Activated effector memory CD4-positive, alpha-beta T cell treated with Interleukin-2 at 50 U/mL for 16 hours (primary cell): ENCODE data around the gene IGFL1.
"Not testable (repeated sequence)": the region's sequence is repeated elsewhere in the genome, so short reads cannot be mapped to it uniquely, and the experiment has no call there.

ENCODE experiments used
- DNase-seq: peaks from one replicate; pipeline ENCODE4 v3.0.0-alpha.2; 2020

IGFL1 gene

GRCh38 chr19:46202872-46203860, 26.4 kb upstream of the IGFL1 start:
- no peak for DNase-seq

DNA sequence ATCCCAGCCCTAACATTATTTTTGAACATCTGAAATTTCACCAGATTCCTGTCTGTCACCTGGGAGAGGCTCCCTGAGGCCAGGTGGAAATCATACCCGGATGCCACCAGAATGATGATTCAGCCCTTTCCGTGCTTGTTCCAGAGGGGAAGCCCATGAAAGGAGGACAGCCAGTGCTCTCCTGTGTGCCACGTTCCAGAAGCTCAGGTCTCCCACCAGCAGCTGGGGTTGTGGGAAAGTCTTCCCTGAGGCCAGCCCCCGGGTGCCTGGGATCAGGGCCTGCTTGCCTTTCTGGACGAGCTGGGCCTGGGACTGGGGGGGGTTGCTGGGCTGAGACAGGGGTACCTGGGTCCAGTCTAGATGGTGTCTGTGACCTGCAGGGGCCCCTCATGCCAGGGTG, 25.5 kb upstream of the IGFL1 start:
- DNase-seq, result no peak

DNA sequence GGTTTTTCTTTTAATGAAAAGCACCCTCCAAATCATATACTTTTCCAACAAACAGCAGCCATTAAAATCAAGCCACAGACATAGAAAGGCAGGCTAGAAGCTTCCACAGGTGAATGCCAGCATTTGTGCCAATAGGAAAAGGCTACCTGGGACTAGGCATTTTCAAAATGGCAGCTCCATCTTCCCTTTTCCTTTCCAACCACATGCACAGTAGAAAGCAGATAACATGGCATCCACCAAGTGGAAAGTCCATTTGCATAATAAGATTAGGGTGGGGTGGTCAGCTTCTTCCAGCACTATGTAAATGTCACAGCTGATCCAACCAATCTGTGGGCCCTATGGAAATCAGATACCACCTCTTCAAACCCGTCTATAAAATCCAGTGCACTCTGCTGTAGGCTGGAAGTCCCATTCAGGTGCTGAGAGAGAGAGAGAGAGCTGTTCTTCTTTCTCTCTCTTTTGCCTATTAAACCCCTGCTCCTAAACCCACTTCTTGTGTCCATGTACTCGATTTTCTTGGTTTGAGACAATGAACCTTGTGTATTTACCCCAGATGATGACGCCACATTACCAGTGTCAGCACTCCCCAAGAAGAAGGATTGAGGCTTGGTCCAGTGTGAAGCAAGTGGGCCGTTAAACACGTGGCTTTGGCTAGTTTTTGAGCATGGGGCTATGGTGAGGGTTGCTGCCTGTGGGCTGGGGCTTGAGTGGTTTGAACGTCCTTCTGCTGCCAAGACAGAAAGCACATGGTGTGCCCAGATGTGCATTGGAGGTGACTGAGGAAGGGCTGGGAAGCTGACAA, 24.2 kb upstream of the IGFL1 start:
- DNase-seq, result no peak

DNA sequence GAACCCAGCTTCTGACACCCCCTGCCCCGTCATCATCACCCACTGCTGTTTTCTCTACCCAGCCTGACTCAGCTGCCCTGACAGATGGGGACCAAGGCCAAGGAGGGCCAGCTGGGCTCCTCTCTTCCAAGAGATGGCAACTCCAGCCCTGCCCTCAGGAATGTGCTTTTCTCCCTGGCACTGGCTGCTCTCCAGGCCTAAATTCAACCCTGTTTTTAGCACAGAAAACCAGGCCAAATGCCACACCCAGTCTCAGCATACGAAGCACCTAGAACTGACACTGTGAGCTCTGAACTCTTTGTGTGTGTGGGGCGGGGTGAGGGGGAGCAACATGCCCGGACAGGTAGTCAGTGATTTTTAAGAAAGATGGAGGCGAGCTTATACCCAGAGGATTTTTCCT, 23.4 kb upstream of the IGFL1 start:
- DNase-seq, result no peak

GRCh38 chr19:46206682-46207081, 22.9 kb upstream of the IGFL1 start:
- no peak for DNase-seq

DNA sequence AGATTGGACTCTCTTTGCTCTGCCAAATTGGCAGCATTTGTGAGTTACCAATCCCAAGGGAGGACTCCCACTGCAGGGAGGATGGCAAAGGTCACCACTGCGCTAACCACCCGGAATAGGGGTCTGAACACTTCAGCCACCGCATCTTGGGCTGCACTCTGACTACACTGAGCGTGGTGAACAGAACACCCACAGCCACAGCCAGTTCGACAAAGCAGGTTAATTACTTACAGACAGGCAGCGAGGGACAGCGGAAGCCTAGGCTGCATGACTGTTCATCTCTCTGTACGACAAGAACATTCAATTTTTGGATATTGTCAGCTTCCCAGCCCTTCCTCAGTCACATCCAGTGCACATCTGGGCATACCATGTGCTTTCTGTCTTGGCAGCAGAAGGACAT, 21.7 kb upstream of the IGFL1 start:
- not testable (repeated sequence) for DNase-seq

- no peak for DNase-seq
Observed at GRCh38 chr19:46209051-46209450, 20.5 kb upstream of the IGFL1 start.

DNA sequence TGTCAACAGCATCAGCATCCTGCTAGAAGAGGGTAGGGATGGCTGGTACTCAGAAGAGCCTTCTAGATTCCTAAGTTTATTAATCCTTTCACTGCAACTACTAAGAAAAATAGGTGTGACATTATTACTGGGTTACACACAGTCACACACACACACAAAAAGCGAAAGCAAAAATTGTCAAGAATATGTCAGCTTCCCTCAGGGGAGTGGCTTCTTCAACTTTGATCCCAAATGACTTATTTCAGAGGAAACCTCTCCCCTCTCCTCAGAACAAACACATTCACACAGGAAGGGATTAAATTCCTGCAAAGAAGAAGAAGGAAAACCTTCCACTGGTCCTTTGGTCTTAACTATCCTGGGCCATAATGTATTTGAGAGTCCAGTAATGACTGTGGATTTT, 20.1 kb upstream of the IGFL1 start:
- no peak for DNase-seq

DNA sequence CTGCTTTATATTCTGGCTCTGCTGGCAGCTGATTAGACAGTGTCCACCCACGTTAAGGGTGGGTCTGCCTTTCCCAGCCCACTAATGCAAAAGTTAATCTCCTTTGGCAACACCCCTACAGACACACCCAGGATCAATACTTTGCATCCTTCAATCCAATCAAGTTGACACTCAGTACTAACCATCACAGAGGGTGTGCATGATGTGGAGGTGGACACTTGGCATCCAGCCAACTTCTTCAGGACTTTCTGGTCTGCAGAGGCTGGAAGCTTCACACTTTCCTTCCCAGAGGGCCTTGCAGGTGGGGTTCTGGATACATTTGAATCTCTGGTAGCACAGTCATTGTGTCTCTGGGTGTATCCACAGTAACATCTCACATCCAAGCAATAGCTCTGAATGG, 18.9 kb upstream of the IGFL1 start:
- no peak for DNase-seq

DNA sequence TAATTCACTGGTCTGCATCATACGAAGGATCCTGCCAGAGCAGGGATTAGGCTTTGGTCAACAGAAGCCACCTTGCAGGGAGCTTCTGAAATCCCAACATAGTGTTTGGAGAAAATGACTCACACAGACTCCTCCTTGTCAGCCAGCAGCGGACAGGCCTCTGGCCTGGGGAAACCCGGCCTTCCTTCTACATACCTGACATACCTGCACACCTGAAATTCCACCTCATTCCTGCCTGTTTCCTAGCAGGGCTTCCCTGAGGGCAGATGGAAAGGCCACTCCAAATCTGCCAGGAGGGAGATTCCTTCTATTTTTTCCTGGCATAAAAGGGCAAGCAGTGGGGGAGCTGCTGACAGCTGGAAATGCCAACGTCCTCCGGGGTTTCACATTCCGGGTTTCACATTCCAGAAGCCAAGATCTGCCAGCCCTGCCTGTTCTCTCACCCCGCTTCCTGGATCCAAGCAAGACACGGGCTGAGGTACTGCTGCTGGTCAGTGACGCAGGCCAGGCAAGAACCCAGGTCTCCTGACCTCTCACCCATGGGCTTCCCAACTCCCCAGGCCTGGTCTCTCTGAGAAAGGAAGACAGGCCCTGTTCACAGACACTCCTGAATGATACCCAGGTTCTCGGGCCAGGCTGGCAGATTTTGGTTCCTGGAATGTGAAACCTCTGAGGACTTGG, 18.2 kb upstream of the IGFL1 start:
- no peak for DNase-seq

- DNase-seq, result not testable (repeated sequence)
Observed at GRCh38 chr19:46212592-46212991, 16.9 kb upstream of the IGFL1 start.

- no peak for DNase-seq
Observed at GRCh38 chr19:46213156-46213555, 16.4 kb upstream of the IGFL1 start.

- DNase-seq, result no peak
Observed at GRCh38 chr19:46213806-46214205, 15.7 kb upstream of the IGFL1 start.

- DNase-seq, result no peak
Observed at GRCh38 chr19:46216612-46217011, 12.9 kb upstream of the IGFL1 start.

DNA sequence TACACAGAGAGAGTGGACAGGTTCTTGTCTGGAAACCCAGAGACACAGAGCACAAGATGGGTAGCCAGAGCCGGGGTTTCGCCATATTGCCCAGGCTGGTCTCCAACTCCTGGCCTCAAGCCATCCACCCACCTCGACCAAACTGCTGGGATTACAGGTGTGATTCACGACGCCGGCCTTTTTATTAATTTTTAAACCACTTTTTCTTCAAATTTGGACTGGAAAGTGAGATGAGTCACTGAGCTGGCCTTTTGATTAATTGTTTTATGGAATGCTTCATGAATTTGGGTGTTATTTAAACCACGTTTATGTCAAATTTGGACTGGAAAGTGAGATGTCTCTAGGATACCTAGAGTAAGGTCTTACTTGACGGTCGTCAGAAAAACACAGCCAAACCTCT, 12.1 kb upstream of the IGFL1 start:
- DNase-seq, result no peak

- DNase-seq, result no peak
Observed at GRCh38 chr19:46218160-46218559, 11.4 kb upstream of the IGFL1 start.

GRCh38 chr19:46220038-46220615, 9.4 kb upstream of the IGFL1 start:
- no peak for DNase-seq

GRCh38 chr19:46221152-46221551, 8.4 kb upstream of the IGFL1 start:
- DNase-seq, result no peak

- no peak for DNase-seq
Observed at GRCh38 chr19:46221981-46222610, 7.4 kb upstream of the IGFL1 start.

DNA sequence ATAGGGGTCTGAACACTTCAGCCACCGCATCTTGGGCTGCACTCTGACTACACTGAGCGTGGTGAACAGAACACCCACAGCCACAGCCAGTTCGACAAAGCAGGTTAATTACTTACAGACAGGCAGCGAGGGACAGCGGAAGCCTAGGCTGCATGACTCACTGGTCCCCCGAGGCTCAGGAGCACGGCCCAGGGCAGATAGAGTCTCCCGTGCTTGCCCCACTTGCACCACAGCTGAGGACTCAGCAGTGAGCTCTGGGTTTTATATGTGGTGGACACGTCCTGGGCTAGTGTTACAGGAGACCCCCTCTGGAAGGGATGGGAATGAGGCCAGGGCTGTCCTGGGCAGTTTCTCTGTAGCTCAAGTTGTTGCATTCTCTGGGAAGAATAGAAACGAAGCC, 5.8 kb upstream of the IGFL1 start:
- not testable (repeated sequence) for DNase-seq

GRCh38 chr19:46224773-46225172, 4.8 kb upstream of the IGFL1 start:
- DNase-seq, result no peak

DNA sequence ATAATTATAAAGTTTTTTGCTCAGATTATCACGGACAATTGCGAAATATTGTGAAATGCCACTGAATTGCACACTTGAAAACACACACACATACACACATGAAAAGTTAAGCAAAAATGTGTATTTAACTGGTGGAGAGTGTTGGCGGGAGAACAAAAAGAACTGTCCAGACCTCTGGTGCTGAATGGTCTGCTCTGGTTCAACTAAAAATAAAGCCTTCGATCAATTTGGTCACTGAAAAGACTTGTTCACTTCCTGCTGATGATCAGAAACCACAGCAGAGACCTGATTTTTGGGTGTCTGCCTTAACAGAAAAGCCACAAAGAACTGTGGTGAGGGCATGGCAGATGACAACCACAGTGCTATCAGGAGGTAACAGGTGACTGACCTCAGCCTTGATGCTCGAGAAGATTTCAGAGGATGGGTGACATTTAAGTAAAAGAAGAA, 4.0 kb upstream of the IGFL1 start:
- DNase-seq, result no peak
